AG09319 (cell line): ENCODE data around the gene GOLGA6A.
"Not testable (repeated sequence)": the region's sequence is repeated elsewhere in the genome, so short reads cannot be mapped to it uniquely, and the experiment has no call there.

Experiments used
- DNase-seq: peaks from one replicate; pipeline ENCODE4 v3.0.0-alpha.2; 2010; ENCODE audit warnings: low read depth; ENCODE audit errors: extremely low read depth
- CTCF ChIP-seq: IDR thresholded peaks from 2 replicates; pipeline ENCODE4 v1.5.1; 2011; ENCODE audit warnings: low read depth, mild to moderate bottlenecking, inconsistent platforms, low read length, moderate library complexity

The GOLGA6A gene

GRCh38 chr15:74065684-74066411 lies 16.5 kb downstream of the GOLGA6A start:
- peak; percentile 16 for TF ChIP-seq CTCF

DNA sequence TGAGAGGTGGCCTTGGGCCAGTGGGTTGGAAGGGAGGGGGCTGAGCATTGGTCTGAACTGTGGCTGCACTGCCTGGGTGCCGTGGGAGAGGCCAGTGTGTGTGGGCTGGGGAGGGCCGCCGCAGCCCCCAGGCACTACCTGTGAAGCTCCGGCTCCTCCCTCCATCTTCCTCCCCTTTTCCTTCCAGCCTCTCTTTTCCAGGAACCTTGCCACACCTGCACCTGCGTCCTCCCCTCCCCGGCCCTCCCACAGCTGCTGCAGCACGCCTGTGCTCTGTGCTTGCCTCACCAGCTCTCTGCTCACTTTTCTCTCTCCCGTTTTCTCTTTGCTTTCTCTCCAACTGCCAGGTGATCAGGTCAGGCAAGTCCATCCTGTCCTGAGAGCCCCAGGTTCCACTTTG lies 17.5 kb downstream of the GOLGA6A start:
- not testable (repeated sequence) for DNase-seq

More at GRCh38 chr15:74065684-74066411, 16.5 kb downstream of the GOLGA6A start:
- DNase-seq, result not testable (repeated sequence)

- DNase-seq, result not testable (repeated sequence)
Observed at GRCh38 chr15:74064183-74064582, 18.2 kb downstream of the GOLGA6A start.

DNA sequence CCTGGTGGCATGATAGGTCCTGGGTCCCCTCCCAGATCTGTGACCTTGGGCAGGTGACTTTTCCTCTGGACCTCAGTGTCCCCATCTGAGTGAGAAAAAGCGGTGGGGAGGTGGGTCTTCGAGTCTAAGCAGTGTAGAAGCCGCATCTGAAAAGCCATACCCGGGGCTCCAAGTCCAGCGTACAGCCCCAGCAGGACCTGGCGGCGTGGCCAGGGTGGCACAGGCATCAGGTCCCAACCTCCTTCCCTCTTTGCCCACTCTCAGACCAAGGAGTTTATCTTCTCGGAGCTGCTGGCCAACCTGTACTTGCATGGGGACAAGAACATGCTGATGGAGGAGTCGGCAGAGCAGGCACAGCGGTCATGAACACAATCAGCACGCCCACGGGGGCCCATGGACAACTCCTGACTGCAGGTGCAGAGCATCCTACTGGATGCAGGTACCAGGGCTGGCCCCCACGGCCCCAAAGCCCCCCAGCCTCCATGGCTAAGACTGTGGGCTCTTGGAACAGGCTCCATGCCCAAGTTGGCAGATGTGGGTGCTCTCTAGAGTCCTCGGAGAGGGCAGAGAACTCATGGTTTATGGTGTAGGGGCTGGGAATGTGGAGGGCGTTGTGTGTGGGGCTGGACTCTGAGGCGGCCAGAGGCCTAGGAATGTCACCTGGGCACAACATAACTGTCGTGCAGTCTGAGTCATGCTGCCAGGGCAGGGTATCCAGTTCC lies 18.8 kb downstream of the GOLGA6A start:
- not testable (repeated sequence) for DNase-seq

DNA sequence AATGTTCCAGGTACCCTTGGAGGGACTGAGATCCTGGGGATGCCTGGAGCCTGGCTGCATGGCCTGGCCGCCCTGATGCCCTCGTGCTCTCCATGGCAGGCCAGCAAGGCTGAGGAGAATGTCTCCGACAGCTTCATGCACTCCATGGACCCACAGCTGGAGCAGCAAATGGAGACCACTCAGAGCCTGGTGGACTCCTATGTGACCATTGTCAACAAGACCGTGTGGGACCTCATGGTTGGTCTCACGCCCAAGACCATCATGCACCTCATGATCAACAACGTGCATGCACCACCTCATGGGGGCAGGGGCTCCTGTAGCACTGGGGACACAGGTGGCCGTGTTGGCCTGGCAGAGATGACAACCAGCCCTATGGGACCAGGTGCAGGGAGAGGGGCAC lies 19.7 kb downstream of the GOLGA6A start:
- no peak for TF ChIP-seq CTCF
- no peak for DNase-seq

GRCh38 chr15:74062236-74062635 lies 20.1 kb downstream of the GOLGA6A start:
- TF ChIP-seq CTCF, result no peak
- DNase-seq, result no peak

DNA sequence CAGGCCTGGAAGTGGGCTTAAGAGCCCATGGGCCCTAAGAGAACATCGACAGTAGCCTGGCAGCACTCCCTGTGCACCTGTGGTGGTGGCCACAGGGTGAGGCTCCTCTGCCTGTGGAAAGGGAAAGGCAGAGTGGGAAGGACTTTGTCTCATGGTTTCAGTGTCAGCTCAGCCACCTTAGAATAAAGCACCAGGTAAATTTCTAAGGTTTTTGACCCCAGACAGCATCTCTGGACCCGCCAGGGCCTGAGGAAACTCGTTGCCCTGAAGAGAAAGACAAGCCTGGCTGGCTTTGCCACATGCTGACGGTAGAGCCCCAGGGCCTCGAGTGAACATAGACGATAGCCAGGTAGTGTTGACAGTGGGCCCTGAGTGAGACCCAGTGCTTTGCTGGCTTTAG lies 22.1 kb downstream of the GOLGA6A start:
- DNase-seq, result no peak
- no peak for TF ChIP-seq CTCF

- not testable (repeated sequence) for DNase-seq
Observed at GRCh38 chr15:74059050-74059833, 23.1 kb downstream of the GOLGA6A start.

- DNase-seq, result not testable (repeated sequence)
Observed at GRCh38 chr15:74056330-74056729, 26.0 kb downstream of the GOLGA6A start.

- DNase-seq, result no peak
Observed at GRCh38 chr15:74055804-74056203, 26.5 kb downstream of the GOLGA6A start.

More at GRCh38 chr15:74055804-74056203, 26.5 kb downstream of the GOLGA6A start:
- no peak for TF ChIP-seq CTCF
